K562 (cell line): ENCODE results near the gene HEXIM2. TPM values are rescaled to one million over a fixed set of nuclear protein-coding genes. Genes with fewer than 3 reads are reported as not detected.
A peak's percentile ranks its signal among the peaks of the same experiment; 100 is the strongest.

Source experiments
- ATAC-seq: fragments of 200-7000 bp; cut with Tn5 transposase; 3 replicates; pipeline ENCODE4 v1.9.1; 2020; ENCODE audit warnings: moderate library complexity
- BruUV-seq: library from RNA; stranded (reverse); fragments of 400-500 nt; replicated peaks from 2 replicates; lab custom pipeline; 2021; lab: Mats Ljungman, UMichigan
- CTCF ChIA-PET: fragments of 300-600 bp; formaldehyde crosslinking; extraction: SDS; loops from one replicate; lab custom pipeline; 2021; ENCODE audit warnings: low intra/inter-chr PET ratio; lab: Yijun Ruan, JAX
- POLR2A ChIA-PET: fragments of 300-600, 350-650 bp; sonication (Branson Sonifier 250); formaldehyde crosslinking; extraction: SDS; loops from one replicate; lab custom pipeline; 2021; ENCODE audit warnings: antibody characterized with exemption, inconsistent platforms; lab: Yijun Ruan, JAX
- DNase-seq, 4 experiments: peaks; one replicate each; pipeline versions ENCODE4 v3.0.0 to v3.0.0-alpha.2; 2011 to 2018; ENCODE audit warnings: low spot score in 3 of 4, mixed read lengths in 3 of 4; ENCODE audit errors: extremely low read depth in 1 of 4
- FAIRE-seq: peaks from 2 replicates; lab custom pipeline; 2011; peaks lifted over from hg19 to GRCh38; lab: Jason Lieb, UNC
- H2AFZ ChIP-seq: 2 replicates; pipeline ENCODE4 v1.6.0; 2011; ENCODE audit warnings: low read depth, low read length, control low read depth, inconsistent platforms
- H3K27ac ChIP-seq: fragments of 200-600 bp; 3 replicates; pipeline ENCODE4 v1.8.0; 2011; ENCODE audit warnings: low read depth, mild to moderate bottlenecking, control low read depth, inconsistent platforms, low read length, moderate library complexity, mixed read lengths; ENCODE audit errors: extremely low read depth
- H3K27me3 ChIP-seq, 2 experiments: fragments of 300-600 bp in 1 of 2; 2 replicates in 1 of 2; 3 replicates in 1 of 2; pipeline versions ENCODE4 v1.6.0 to v1.8.0; 2011; ENCODE audit warnings: inconsistent platforms in 2 of 2, low read length in 2 of 2, mild to moderate bottlenecking in 1 of 2, mixed read lengths in 1 of 2, moderate library complexity in 1 of 2; ENCODE audit not compliant: control insufficient read depth in 2 of 2, insufficient read depth in 2 of 2
- H3K36me3 ChIP-seq: fragments of 300-600 bp; 3 replicates; pipeline ENCODE4 v1.8.0; 2011; ENCODE audit warnings: mild to moderate bottlenecking, low read length, inconsistent platforms; ENCODE audit not compliant: control insufficient read depth, insufficient read depth
- H3K4me1 ChIP-seq, 2 experiments: fragments of 200-600 bp in 1 of 2; replicated peaks in 1 of 2; 2 replicates in 1 of 2; 3 replicates in 1 of 2; pipeline versions ENCODE4 v1.5.1 to v1.8.0; 2011; ENCODE audit warnings: inconsistent platforms in 2 of 2, low read length in 2 of 2, mild to moderate bottlenecking in 1 of 2, mixed read lengths in 1 of 2, moderate library complexity in 1 of 2; ENCODE audit not compliant: control insufficient read depth in 2 of 2, insufficient read depth in 2 of 2
- H3K4me2 ChIP-seq: 2 replicates; pipeline ENCODE4 v1.6.1; 2011; ENCODE audit warnings: low read length, control low read depth, inconsistent platforms, mixed read lengths; ENCODE audit not compliant: insufficient read depth
- H3K4me3 ChIP-seq: fragments of 200-600 bp; sonication (generic), shearing (Covaris generic); 2 replicates; pipeline ENCODE4 v1.5.1; 2016; ENCODE audit warnings: control low read depth, inconsistent platforms
- H3K79me2 ChIP-seq: fragments of 200-600 bp; 3 replicates; pipeline ENCODE4 v1.8.0; 2011; ENCODE audit warnings: low read length, inconsistent platforms; ENCODE audit not compliant: control insufficient read depth, insufficient read depth
- H3K9ac ChIP-seq, 2 experiments: 2 replicates each; pipeline versions ENCODE4 v1.6.0 to v1.6.1; 2011; ENCODE audit warnings: low read depth in 2 of 2, low read length in 2 of 2, control low read depth in 1 of 2, inconsistent platforms in 1 of 2, mild to moderate bottlenecking in 1 of 2, mixed read lengths in 1 of 2; ENCODE audit not compliant: insufficient read depth in 1 of 2
- H3K9me1 ChIP-seq: one replicate; pipeline ENCODE4 v1.6.0; 2011; ENCODE audit warnings: inconsistent platforms, mild to moderate bottlenecking, low read length, moderate library complexity; ENCODE audit not compliant: control insufficient read depth, insufficient read depth
- H3K9me3 ChIP-seq: replicated peaks from 2 replicates; pipeline ENCODE4 v1.5.1; 2011; ENCODE audit warnings: low read depth, low read length, inconsistent platforms; ENCODE audit not compliant: control insufficient read depth, insufficient read depth
- H4K20me1 ChIP-seq: replicated peaks from 2 replicates; pipeline ENCODE4 v1.6.1; 2011; ENCODE audit warnings: low read length, inconsistent platforms, mixed read lengths; ENCODE audit not compliant: control insufficient read depth, insufficient read depth
- KHSRP ChIP-seq: fragments of 450-650 bp; IDR thresholded peaks from 2 replicates; pipeline ENCODE4 v1.6.1; 2017
- MYC ChIP-seq, 2 experiments: fragments of 250-450 bp in 1 of 2; sonication (Bioruptor Pico) in 1 of 2; IDR thresholded peaks; 2 replicates each; pipeline versions ENCODE4 v1.5.1 to v1.6.1; 2012 to 2021; ENCODE audit warnings: low read depth in 2 of 2, borderline replicate concordance in 1 of 2, improper control_type of control experiment in 1 of 2, low read length in 1 of 2, mild to moderate bottlenecking in 1 of 2, moderate library complexity in 1 of 2
- SETDB1 ChIP-seq: IDR thresholded peaks from one replicate; pipeline ENCODE4 v1.6.1; 2012; ENCODE audit warnings: low read length, control low read depth, inconsistent platforms
- SMAD3 ChIP-seq: fragments of 450-650 bp; formaldehyde crosslinking; conservative IDR thresholded peaks from 2 replicates; pipeline ENCODE4 v1.4.0; 2020; ENCODE audit warnings: mild to moderate bottlenecking
- ZNF584 ChIP-seq: fragments of 200-800 bp; sonication (Bioruptor generic); IDR thresholded peaks from 2 replicates; pipeline ENCODE4 v1.6.1; 2016; ENCODE audit warnings: low read depth, mild to moderate bottlenecking, missing genetic modification characterization, missing compliant biosample characterization
- ZNF830 ChIP-seq: fragments of 250-450 bp; sonication (Bioruptor Pico); IDR thresholded peaks from 2 replicates; pipeline ENCODE4 v1.5.0; 2021; ENCODE audit warnings: mild to moderate bottlenecking
- WGBS: fragments of 100-300 bp; shearing (Covaris generic); methylation state at CpG from one replicate; pipeline ENCODE4 v1.1.6; 2016; ENCODE audit warnings: low coverage, mixed read lengths; ENCODE audit not compliant: insufficient coverage; ENCODE audit errors: missing lambda C conversion rate; 5-methylcytosine and 5-hydroxymethylcytosine counted together
- in situ Hi-C: fragments of 300-500 bp; cut with MboI; formaldehyde crosslinking; loops from 4 replicates; pipeline ENCODE4 v1.15.0; 2018; ENCODE audit warnings: inconsistent platforms, mixed read lengths
- intact Hi-C: fragments of 100-400 bp; cut with micrococcal nuclease; formaldehyde crosslinking; loops from 2 replicates; pipeline ENCODE4 v1.14.2; 2022
- polyA plus RNA-seq, 8 experiments: library from polyadenylated mRNA; depleted of rRNA in 4 of 8; stranded (reverse) in 5 of 8; unstranded in 3 of 8; fragments of >200 nt; fragmentation: Nextera tagmentation in 2 of 8; fragmentation: Illumina TruSeq in 1 of 8; extraction: Ambion mirVana in 2 of 8; extraction: Trizol in 1 of 8; gene quantifications; 2 replicates each; pipeline versions ENCODE4 v1.2.1 to v1.2.3, GENCODE V29; 2011 to 2014; ENCODE audit warnings: inconsistent platforms in 1 of 8, missing spikeins in 1 of 8
- total RNA-seq, 7 experiments: library from RNA; depleted of rRNA in 6 of 7; stranded (reverse); fragments of >200 nt in 6 of 7; fragmentation: Illumina TruSeq in 2 of 7; extraction: Trizol in 2 of 7; gene quantifications; 2 replicates each; pipeline versions ENCODE4 v1.2.1 to v1.2.3, GENCODE V29; 2011 to 2021; ENCODE audit warnings: low replicate concordance in 1 of 7
- TF ChIP-seq, protein P1 (sequence below): fragments of 450-650 bp; IDR thresholded peaks from 2 replicates; pipeline ENCODE4 v1.6.1; 2018; ENCODE audit warnings: mild to moderate bottlenecking, low read depth; ENCODE audit not compliant: partially characterized antibody
- TF ChIP-seq, protein P2 (sequence below): IDR thresholded peaks from 2 replicates; pipeline ENCODE4 v1.6.1; 2011; ENCODE audit warnings: borderline replicate concordance, low read depth, mild to moderate bottlenecking, moderate library complexity, low read length; ENCODE audit not compliant: insufficient read depth, poor library complexity, severe bottlenecking
- TF ChIP-seq, protein P3 (sequence below): fragments of 250-450 bp; sonication (Bioruptor Pico); IDR thresholded peaks from 2 replicates; pipeline ENCODE4 v1.5.0; 2022; ENCODE audit warnings: mild to moderate bottlenecking
- TF ChIP-seq, protein P4 (sequence below): fragments of 250-450 bp; sonication (Bioruptor Pico); IDR thresholded peaks from 2 replicates; pipeline ENCODE4 v1.8.0; 2021; ENCODE audit warnings: moderate library complexity, mild to moderate bottlenecking, inconsistent platforms

Gene HEXIM2
- total and polyA plus RNA-seq, 9 of the 15 experiments (the other 6 are each of a cell fraction or from before 2014, with no cell fraction given), result 0.69 to 3.4 (median 1.1) TPM; not detected in 2

DNA sequence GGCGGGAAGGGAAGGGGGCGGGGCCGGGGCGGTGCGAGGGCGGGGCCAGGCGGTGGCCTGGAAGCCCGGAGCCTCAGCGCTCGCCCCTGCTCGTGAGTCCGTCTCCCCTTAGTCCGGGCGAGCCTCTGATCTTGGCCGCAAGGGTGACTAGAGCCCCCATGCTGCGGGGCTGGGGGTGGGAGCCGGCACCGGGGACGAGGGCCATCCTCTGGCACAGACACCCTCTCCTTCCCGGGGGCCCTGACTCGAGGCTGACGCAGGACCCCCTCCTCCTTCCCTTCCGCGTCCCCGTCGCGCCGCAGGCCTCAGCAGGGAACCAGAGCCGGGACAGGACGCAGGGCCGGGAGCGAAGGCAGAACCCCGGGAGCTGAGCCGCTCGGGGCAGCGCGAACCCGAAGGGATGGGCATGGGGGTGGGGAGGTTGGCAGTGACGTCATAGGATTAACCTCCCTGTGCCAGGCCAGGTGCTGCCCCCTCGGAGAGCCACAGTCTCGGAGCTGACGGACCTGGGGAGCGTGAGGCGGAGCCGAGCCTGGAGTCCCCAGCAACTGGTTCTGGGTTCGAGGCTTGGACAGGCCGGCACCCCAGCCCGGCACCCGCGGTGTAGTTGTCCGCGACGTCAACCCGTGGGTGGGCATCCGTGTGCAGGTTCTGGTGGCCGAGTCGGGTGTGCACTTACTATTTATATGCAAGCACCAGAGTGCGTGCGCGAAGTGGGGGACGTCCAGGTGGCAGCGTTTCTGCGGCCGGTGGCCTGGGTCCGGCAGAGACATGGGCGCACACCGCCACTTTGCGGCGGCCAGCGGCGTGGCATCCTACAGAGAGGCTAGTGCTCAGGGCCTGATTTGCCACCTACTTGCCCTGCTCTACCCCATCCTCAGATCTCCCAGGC, 28.9 kb upstream of the HEXIM2 start:
- intact Hi-C loops, result loop anchor here (2.0 to 5.0 kb wide), 2 partner anchors 212 to 356 kb away; no protein-coding TSS in a partner anchor
- peaks cover 6% of the 10 kb centered on the region; the same call in 1 of the 2 replicates for H4K20me1 ChIP-seq
- peak overlapping the region; percentile 80 for H3K4me2 ChIP-seq
- peak overlapping the region; percentile 56 to 90; a peak in 3 of 4 replicates for H3K9ac ChIP-seq
- BruUV-seq, result no TSS peak
- in situ Hi-C loops, result no loop called here
- peak overlapping the region; percentile 57; the same call in 2 of the 3 replicates for H3K27ac ChIP-seq
- FAIRE-seq (no peak), DNase-seq (peak; percentile 50 to 93 (median 86)), ATAC-seq (peak; percentile 79)
- H3K36me3 ChIP-seq, result no peaks in the 10 kb centered on the region
- peak overlapping the region; percentile 95 for H3K4me3 ChIP-seq
- H3K9me3 ChIP-seq, result no peaks in the 10 kb centered on the region; the same call in 1 of the 2 replicates
- H2AFZ ChIP-seq, result peak overlapping the region; percentile 86
- H3K9me1 ChIP-seq, result no peaks in the 10 kb centered on the region
- ChIA-PET CTCF (interaction anchor here (0.6 to 6.2 kb wide), 15 partner anchors 9 to 212 kb away, joined by 3 to 165 read pairs (median 4); partner anchors contain the start of gene HEXIM2), POLR2A (interaction anchor here (0.6 kb wide), 1 partner anchor 36 kb away, joined by 4 read pairs; no protein-coding TSS in a partner anchor)
- WGBS, result 14% methylated on average over 49 of the region's 71 CpGs
- H3K79me2 ChIP-seq, result peaks cover 7% of the 10 kb centered on the region; the same call in 1 of the 3 replicates
- H3K4me1 ChIP-seq, result peaks cover 20 to 56% of the 10 kb centered on the region in 2 experiments
- no peaks in the 10 kb centered on the region for H3K27me3 ChIP-seq
- TF ChIP-seq SMAD3 (CRISPR knock-in tag) (no peak), KHSRP (0 out of 2 replicates have a peak, but pooled peaks have one; percentile 25), ZNF584 (CRISPR knock-in tag) (no peak), ZNF830 (CRISPR knock-in tag) (no peak), MYC (IDR thresholded peaks at IDR 0.05; ENCODE audit: low read depth, low read length) (peak; percentile 24; the same call in 1 of the 2 replicates), MYC (CRISPR knock-in tag; IDR thresholded peaks at IDR 0.05; ENCODE audit: borderline replicate concordance, low read depth) (peak; percentile 66), SETDB1 (no peak)
- TF ChIP-seq, protein P1, sequence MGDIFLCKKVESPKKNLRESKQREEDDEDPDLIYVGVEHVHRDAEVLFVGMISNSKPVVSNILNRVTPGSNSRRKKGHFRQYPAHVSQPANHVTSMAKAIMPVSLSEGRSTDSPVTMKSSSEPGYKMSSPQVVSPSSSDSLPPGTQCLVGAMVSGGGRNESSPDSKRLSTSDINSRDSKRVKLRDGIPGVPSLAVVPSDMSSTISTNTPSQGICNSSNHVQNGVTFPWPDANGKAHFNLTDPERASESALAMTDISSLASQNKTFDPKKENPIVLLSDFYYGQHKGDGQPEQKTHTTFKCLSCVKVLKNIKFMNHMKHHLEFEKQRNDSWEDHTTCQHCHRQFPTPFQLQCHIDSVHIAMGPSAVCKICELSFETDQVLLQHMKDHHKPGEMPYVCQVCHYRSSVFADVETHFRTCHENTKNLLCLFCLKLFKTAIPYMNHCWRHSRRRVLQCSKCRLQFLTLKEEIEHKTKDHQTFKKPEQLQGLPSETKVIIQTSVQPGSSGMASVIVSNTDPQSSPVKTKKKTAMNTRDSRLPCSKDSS, result no peak
- TF ChIP-seq, protein P2, sequence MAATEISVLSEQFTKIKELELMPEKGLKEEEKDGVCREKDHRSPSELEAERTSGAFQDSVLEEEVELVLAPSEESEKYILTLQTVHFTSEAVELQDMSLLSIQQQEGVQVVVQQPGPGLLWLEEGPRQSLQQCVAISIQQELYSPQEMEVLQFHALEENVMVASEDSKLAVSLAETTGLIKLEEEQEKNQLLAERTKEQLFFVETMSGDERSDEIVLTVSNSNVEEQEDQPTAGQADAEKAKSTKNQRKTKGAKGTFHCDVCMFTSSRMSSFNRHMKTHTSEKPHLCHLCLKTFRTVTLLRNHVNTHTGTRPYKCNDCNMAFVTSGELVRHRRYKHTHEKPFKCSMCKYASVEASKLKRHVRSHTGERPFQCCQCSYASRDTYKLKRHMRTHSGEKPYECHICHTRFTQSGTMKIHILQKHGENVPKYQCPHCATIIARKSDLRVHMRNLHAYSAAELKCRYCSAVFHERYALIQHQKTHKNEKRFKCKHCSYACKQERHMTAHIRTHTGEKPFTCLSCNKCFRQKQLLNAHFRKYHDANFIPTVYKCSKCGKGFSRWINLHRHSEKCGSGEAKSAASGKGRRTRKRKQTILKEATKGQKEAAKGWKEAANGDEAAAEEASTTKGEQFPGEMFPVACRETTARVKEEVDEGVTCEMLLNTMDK, result no peak
- TF ChIP-seq, protein P3, sequence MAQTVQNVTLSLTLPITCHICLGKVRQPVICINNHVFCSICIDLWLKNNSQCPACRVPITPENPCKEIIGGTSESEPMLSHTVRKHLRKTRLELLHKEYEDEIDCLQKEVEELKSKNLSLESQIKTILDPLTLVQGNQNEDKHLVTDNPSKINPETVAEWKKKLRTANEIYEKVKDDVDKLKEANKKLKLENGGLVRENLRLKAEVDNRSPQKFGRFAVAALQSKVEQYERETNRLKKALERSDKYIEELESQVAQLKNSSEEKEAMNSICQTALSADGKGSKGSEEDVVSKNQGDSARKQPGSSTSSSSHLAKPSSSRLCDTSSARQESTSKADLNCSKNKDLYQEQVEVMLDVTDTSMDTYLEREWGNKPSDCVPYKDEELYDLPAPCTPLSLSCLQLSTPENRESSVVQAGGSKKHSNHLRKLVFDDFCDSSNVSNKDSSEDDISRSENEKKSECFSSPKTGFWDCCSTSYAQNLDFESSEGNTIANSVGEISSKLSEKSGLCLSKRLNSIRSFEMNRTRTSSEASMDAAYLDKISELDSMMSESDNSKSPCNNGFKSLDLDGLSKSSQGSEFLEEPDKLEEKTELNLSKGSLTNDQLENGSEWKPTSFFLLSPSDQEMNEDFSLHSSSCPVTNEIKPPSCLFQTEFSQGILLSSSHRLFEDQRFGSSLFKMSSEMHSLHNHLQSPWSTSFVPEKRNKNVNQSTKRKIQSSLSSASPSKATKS, result no peak
- TF ChIP-seq, protein P4, sequence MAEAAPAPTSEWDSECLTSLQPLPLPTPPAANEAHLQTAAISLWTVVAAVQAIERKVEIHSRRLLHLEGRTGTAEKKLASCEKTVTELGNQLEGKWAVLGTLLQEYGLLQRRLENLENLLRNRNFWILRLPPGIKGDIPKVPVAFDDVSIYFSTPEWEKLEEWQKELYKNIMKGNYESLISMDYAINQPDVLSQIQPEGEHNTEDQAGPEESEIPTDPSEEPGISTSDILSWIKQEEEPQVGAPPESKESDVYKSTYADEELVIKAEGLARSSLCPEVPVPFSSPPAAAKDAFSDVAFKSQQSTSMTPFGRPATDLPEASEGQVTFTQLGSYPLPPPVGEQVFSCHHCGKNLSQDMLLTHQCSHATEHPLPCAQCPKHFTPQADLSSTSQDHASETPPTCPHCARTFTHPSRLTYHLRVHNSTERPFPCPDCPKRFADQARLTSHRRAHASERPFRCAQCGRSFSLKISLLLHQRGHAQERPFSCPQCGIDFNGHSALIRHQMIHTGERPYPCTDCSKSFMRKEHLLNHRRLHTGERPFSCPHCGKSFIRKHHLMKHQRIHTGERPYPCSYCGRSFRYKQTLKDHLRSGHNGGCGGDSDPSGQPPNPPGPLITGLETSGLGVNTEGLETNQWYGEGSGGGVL, result no peak
